GM21737 (cell line): ENCODE measurements around the gene TRAPPC12.
A peak's percentile ranks its signal among the peaks of the same experiment; 100 is the strongest.

Experiments
- ATAC-seq: cut with Tn5 transposase; IDR thresholded peaks from one replicate; pipeline ENCODE4 v1.9.1; 2021; ENCODE audit warnings: mild to moderate bottlenecking, moderate library complexity; ENCODE audit not compliant: unreplicated experiment

The TRAPPC12 gene

DNA sequence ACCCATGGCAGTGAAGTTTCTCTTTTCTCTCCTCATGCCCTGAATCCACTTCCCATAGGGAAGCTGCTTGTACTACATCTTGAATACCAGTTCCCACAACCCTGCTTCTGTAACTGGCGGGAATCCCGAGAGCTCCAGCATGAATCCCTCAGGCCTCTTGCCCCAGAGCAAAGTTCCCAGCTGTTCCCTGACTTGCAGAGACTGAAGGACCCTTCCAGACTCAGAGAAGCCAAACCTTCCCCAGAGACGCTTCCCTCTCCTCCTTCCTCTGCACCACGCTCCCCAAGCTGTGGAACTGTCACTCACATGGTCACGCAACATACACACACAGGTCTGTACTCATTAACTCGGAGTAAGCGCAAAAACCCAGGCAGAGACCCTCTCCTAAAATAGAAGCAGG lies 26.4 kb downstream of the TRAPPC12 start:
- no peak for ATAC-seq

GRCh38 chr2:3406501-3406900 lies 27.0 kb downstream of the TRAPPC12 start:
- ATAC-seq, result no peak

DNA sequence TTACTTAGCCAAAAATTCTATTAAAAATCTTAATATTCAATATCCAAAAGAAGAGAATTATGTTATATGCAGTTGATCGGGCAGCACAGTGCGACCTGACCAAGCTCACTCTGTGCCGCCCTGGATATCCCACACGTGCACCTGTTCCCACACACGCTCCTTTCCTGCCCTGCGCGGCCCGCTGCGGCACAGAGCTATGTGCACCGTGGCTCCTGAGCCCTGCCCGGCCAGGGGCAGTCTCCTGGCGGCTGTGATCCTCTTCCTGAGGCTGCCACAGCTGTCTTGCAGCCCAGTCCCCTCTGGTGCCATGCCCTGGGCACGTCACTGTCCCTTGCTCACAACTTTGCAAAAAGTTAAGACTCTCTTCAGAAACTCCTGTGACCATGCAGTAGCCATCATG lies 29.3 kb downstream of the TRAPPC12 start:
- no peak for ATAC-seq

GRCh38 chr2:3409627-3410170 lies 30.2 kb downstream of the TRAPPC12 start:
- no peak for ATAC-seq

DNA sequence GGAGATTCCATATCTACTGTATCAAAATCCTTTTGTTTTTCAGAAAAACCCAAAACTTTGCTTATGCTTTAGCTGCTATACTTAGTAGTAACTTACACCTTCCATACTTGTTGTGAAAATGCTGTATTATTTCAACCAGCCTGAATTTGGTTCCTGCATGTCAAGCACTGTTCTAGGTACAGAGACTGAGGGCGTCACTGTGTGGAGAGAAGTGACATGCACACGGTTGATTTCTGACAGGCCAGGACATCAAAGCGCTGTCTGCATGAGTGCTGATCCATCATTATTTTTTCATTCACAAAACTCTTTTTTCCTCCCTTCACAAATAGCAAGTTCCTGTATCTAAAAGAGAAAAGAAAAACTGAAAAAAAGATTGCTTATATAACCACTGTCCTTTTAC lies 31.6 kb downstream of the TRAPPC12 start:
- no peak for ATAC-seq

DNA sequence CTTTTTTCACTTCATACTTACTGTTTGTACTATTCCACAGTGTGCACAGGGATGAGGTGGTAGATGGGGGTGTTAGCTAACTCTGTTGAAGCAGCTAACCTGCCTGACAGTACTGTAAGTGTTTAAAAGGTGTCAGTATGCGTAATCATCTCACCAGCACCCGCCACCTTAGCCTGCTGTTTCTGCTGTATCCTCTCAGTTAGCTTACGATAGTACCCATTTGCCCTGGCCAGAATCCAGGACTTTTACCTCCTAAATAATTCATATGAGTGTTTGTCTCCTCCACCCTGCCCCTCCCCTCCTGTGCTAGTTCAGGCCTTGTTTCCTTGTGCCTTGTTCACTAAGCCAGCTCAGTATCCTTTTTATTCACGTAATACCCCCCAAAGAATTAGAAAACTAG lies 34.2 kb downstream of the TRAPPC12 start:
- ATAC-seq, result no peak

DNA sequence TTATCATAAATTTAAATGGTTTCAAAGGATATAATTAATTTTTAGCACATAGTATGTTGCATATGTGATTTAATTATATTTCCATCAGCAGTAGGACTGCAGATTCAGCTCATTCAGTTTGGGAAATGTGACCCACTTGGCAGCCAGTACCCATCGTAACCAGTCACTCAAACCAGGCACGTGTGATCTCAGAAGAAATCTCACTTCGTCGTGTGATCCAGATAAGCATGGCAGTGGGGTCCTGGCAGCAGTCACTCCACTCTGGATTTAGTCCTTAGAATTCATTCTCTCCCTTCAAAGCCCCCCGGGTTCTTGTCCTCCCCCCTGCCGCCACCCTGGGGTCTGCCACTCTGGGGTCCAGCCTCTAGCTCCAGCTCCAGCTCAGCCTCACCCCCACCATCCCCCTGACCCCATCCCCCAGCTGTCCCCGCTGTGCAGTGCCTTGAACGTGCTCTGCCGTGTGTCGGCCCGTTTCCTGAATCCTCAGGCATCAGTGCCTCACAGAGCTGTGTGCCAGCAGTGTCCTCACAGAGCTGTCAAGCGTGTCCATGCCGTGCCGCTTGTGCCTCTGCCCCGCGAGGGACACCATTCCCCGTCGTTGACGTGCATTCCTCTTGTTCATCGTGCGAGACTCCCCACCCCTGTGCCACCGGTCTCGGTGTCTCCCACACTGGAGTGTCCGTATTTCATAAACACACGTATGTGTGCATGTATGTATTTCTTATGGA lies 34.8 kb downstream of the TRAPPC12 start:
- no peak for ATAC-seq

DNA sequence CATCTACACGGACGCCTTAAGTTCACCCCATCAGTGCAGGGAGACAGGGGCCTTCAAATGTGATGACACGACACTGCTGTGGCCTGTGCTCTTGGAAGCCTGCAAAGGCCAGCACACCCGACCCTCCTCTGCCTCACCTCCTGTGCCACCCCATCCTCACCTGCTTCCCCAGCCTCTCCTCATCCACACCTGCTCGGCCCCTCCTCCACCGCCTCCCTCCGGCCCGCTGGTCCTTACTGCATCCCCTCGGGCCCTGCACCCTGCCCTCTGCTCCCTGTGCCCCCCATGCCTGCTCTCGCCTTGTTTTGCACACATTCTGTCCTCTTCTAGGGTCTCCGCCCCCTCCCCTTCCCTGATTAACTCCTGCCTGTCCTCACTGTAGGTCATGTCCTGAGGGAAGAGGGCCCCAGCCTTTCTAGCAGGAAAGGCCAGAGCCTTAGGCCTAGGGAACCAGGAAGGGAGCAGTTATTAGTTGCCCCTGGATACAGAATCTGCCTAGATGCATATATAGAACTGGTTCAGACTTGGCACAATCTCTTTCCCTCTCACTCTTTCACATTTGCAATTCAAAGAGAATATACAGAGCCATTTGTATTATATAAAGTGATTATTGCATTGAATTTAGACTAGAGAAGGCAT lies 39.4 kb downstream of the TRAPPC12 start:
- no peak for ATAC-seq

- no peak for ATAC-seq
These were observed 40.7 kb downstream of the TRAPPC12 start for GRCh38 chr2:3420076-3420768.

- ATAC-seq, result no peak
These were observed 41.4 kb downstream of the TRAPPC12 start for GRCh38 chr2:3420769-3421397.

DNA sequence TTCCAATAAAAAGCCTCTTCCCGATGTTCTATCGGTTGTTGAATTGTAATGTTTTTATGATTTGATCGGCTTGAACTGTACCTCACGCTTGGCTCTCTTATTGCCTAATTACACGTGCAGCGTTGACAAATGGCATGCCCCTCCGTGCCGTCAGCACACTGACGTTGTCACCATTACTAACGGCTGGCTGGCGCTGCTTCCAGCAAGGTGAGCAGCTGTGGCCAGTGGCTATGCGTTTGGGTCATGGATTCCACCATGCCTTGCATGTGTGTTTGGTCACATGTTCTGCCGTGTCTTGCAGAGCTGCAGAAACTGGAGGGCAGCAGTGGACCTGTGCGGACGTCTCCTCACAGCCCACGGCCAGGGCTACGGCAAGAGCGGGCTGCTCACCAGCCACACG lies 42.1 kb downstream of the TRAPPC12 start:
- no peak for ATAC-seq

- ATAC-seq, result peak; percentile 54
These were observed 42.8 kb downstream of the TRAPPC12 start for GRCh38 chr2:3422161-3422779.

GRCh38 chr2:3423492-3424170 lies 44.1 kb downstream of the TRAPPC12 start:
- ATAC-seq, result no peak

GRCh38 chr2:3424171-3424795 lies 44.8 kb downstream of the TRAPPC12 start:
- ATAC-seq, result no peak

DNA sequence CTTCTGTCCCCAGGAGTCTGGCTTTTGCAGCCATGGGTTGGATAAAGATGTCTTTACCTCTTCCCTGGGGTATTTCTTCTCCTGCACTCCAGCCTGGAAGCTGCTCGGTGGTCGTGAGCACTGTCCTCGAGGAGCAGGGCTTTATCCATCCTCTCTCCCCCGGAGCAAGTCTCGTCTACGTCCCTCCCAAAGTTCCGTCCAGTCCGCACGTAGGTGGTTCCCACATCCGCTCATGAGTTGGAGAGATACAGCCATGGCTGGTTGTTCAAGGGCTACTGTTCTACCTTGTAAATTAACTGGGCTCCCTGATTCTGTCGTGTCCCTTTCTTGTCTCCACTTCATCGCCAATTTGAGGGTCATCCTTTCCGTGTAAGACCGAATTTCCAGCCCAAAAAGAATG lies 47.1 kb downstream of the TRAPPC12 start:
- ATAC-seq, result no peak

DNA sequence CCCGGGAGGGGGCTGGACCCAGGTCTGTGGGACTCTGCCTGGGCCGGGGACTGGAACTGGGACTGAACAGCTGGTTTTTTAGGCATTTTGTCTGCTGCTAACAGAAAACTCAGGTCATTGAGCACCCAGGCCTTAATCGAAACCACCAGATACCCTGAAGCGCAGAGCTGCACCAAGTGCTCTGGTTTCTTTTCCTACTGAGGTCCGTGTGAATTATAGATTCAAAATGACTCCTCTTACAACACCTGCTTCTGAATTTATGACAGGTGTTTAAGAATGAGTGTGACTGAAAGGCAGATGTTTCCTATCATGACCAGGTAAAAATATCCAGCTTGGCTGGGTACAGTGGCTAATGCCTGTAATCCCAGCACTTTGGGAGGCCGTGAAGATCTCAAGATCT lies 47.8 kb downstream of the TRAPPC12 start:
- no peak for ATAC-seq

DNA sequence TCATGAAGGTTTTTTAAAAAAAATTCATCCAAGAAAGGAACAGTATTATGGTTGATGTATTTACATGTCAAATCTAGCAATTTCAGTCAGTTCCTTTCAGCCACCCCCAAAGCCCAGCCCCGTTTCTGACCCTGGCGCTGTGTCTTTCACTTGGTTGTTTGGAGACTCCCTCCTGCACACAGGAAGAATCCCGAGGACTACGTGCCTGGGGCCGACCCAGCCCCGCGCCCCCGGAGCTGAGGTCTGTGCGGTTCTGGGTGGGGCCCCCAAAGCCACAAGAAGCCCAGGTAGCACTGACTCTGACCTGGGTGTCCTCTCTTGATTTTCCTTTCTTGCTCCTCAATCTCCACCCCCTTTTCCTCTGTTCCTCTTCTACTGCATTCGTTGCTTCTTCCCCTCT lies 49.1 kb downstream of the TRAPPC12 start:
- no peak for ATAC-seq

- no peak for ATAC-seq
These were observed 49.6 kb downstream of the TRAPPC12 start for GRCh38 chr2:3429066-3429610.

DNA sequence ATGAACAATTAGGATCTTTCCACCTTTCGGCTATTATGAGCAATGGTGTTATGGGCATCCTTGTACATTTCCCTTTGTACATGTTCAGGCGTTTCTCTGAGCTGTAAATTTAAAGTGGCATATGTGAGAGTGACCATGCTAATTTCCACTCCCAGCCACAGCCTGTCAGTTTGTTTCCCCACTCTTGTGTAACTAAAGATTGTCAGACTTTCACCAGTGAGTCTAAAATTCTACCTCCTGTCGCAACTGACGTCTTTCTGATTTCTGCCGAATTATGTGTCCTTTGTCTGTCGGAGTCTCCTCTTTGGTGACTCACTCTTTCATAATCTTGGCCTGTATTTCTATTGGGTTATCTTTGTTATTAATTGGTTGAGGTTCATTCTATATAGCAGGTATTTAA lies 50.7 kb downstream of the TRAPPC12 start:
- ATAC-seq, result no peak
